Activated CD8-positive, alpha-beta T cell treated with anti-CD3 and anti-CD28 coated beads for 36 hours (primary cell): Measurements from ENCODE around the gene YEATS4. TPM values are rescaled to one million over a fixed set of nuclear protein-coding genes. Genes with fewer than 3 reads are reported as not detected.

Source experiments
- ATAC-seq: fragments of 200-7000 bp; cut with Tn5 transposase; one replicate; pipeline ENCODE4 v1.10.0; 2021; ENCODE audit warnings: mild to moderate bottlenecking, moderate library complexity
- CTCF ChIA-PET: fragments of 350-600 bp; sonication (Branson Sonifier 250); formaldehyde crosslinking; loops from one replicate; lab custom pipeline; 2021; ENCODE audit warnings: antibody characterized with exemption; lab: Charles Lee
- POLR2A ChIA-PET: fragments of 350-600 bp; sonication (Branson Sonifier 250); formaldehyde crosslinking; loops from one replicate; lab custom pipeline; 2021; ENCODE audit warnings: antibody characterized with exemption; lab: Charles Lee
- DNase-seq: peaks from one replicate; pipeline ENCODE4 v3.0.0-alpha.2; 2020
- H3K27ac Mint-ChIP-seq: one replicate; pipeline ENCODE4 v1.8.0; 2021; ENCODE audit warnings: mild to moderate bottlenecking, mixed read lengths
- H3K27me3 Mint-ChIP-seq: one replicate; pipeline ENCODE4 v1.8.0; 2021; ENCODE audit warnings: mixed read lengths
- H3K36me3 Mint-ChIP-seq: one replicate; pipeline ENCODE4 v1.8.0; 2021; ENCODE audit warnings: low read depth, mixed read lengths
- H3K4me1 Mint-ChIP-seq: one replicate; pipeline ENCODE4 v1.8.0; 2021; ENCODE audit warnings: low read depth, mixed read lengths
- H3K4me3 Mint-ChIP-seq: one replicate; pipeline ENCODE4 v1.8.0; 2021; ENCODE audit warnings: mild to moderate bottlenecking, moderate library complexity, mixed read lengths
- H3K9me3 Mint-ChIP-seq: one replicate; pipeline ENCODE4 v1.8.0; 2021; ENCODE audit warnings: mixed read lengths
- CTCF ChIP-seq: fragments of 200-600 bp; IDR thresholded peaks from one replicate; pipeline ENCODE4 v1.8.0; 2022; ENCODE audit warnings: antibody characterized with exemption, mild to moderate bottlenecking
- intact Hi-C: fragments of 100-400 bp; cut with micrococcal nuclease; formaldehyde crosslinking; loops from one replicate; pipeline ENCODE4 v1.10.0; 2022
- total RNA-seq, 2 experiments: library from RNA; stranded (reverse); gene quantifications; one replicate each; pipeline ENCODE4 v1.2.3, GENCODE V29; 2021

The YEATS4 gene
- total RNA-seq, 2 experiments from 2014 or later = 54.0 to 60.9 TPM

DNA sequence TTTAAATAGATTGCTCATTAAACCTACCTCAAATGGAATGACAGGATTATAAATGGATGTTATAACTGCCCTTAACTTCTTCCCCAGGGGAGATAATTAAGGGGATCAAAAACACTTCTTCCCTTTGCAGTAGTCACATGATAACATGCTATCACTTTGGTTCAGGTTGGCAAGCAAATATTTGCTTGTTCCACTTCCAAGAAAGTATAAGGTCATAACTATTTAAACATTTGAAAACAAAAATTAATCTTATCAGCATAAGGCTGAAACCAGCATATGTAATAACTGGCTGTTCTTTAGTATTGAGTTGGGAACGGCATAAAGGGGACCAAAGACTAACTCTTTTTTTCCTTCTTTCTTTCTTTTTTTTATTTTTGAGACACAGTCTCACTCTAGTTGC is 13.8 kb upstream of the YEATS4 start:
- no peaks in the 10 kb centered on the region for H3K36me3 Mint-ChIP-seq
- peaks cover 2% of the 10 kb centered on the region for H3K4me1 Mint-ChIP-seq
- POLR2A ChIA-PET = no interaction called here
- H3K4me3 Mint-ChIP-seq = no peak overlapping the region
- intact Hi-C loops = no loop called here
- ATAC-seq (no peak), DNase-seq (no peak)
- no peak overlapping the region for H3K27ac Mint-ChIP-seq
- peaks cover 6% of the 10 kb centered on the region for H3K27me3 Mint-ChIP-seq
- TF ChIP-seq CTCF = no peak
- no peaks in the 10 kb centered on the region for H3K9me3 Mint-ChIP-seq
- CTCF ChIA-PET = no interaction called here

DNA sequence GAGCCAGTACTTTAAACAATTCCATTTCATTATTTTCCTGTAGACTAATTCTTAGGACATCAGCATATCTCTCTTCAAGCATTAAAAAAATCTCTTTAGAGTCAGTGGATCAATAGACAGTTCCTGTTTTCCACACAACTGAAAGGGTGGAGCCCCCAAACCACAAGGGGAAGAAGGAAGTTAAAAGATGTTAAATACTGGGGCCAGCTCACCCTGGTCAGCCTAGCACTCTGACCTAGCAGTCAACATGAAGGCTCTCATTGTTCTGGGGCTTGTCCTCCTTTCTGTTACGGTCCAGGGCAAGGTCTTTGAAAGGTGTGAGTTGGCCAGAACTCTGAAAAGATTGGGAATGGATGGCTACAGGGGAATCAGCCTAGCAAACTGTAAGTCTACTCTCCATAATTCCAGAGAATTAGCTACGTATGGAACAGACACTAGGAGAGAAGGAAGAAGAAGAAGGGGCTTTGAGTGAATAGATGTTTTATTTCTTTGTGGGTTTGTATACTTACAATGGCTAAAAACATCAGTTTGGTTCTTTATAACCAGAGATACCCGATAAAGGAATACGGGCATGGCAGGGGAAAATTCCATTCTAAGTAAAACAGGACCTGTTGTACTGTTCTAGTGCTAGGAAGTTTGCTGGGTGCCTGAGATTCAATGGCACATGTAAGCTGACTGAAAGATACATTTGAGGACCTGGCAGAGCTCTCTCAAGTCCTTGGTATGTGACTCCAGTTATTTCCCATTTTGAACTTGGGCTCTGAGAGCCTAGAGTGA is 11.2 kb upstream of the YEATS4 start, which contains the start of gene LYZ:
TSS of gene LYZ (plus strand) at position 220 of the 777 bp plus-strand sequence. CDS start at position 248, 28 bp downstream.
- POLR2A ChIA-PET = no interaction called here
- H3K4me3 Mint-ChIP-seq = no peak within 1 kb of the TSS
- peaks cover 2% of the 10 kb centered on the region for H3K4me1 Mint-ChIP-seq
- intact Hi-C loops = no loop called here
- H3K27me3 Mint-ChIP-seq = peaks cover under 1% of the 10 kb centered on the region
- H3K9me3 Mint-ChIP-seq = no peaks in the 10 kb centered on the region
- no peak for TF ChIP-seq CTCF
- CTCF ChIA-PET = interaction anchor here (0.7 to 2.0 kb wide), 5 partner anchors 10 to 222 kb away, joined by 3 to 8 read pairs (median 4); no protein-coding TSS in a partner anchor
- ATAC-seq = no peak
- no peaks in the 10 kb centered on the region for H3K36me3 Mint-ChIP-seq
- no peak within 1 kb of the TSS for H3K27ac Mint-ChIP-seq
- no peak for DNase-seq

GRCh38 chr12:69350002-69350626 is 9.4 kb upstream of the YEATS4 start:
- DNase-seq (no peak), ATAC-seq (no peak)
- intact Hi-C loops = loop anchor here (10.0 kb wide), 1 partner anchor 195 kb away; no protein-coding TSS in a partner anchor
- no peak for TF ChIP-seq CTCF
- Mint-ChIP-seq H3K27me3 (peaks cover 3% of the 10 kb centered on the region), H3K4me1 (peaks cover 2% of the 10 kb centered on the region), H3K9me3 (no peaks in the 10 kb centered on the region), H3K36me3 (no peaks in the 10 kb centered on the region), H3K4me3 (no peak overlapping the region), H3K27ac (no peak overlapping the region)
- POLR2A ChIA-PET = no interaction called here
- CTCF ChIA-PET = interaction anchor here (1.8 to 2.0 kb wide), 2 partner anchors 8 to 59 kb away, joined by 4 to 8 read pairs; no protein-coding TSS in a partner anchor

DNA sequence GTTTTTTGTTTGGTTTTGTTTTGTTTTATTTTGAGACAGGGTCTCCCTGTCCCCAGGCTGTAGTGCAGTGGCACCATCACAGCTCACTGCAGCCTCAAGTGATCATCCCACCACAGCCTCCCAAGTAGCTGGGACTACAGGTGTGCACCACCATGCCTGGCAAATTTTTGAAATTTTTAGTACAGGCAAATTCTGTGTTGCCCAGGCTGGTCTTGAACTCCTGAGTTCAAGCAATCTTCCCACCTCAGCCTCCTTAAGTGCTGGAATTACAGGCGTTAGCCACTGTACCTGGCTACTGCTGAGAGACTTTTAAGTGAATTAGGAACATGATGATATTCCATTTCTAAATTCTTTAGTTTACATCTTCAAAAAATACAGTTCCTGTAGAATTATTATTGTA is 8.8 kb upstream of the YEATS4 start:
- ChIA-PET POLR2A (no interaction called here), CTCF (no interaction called here)
- Mint-ChIP-seq H3K27ac (no peak overlapping the region), H3K27me3 (peaks cover 3% of the 10 kb centered on the region), H3K4me3 (no peak overlapping the region), H3K4me1 (peaks cover 2% of the 10 kb centered on the region), H3K9me3 (no peaks in the 10 kb centered on the region), H3K36me3 (no peaks in the 10 kb centered on the region)
- DNase-seq (no peak), ATAC-seq (no peak)
- intact Hi-C loops = loop anchor here (10.0 kb wide), 1 partner anchor 196 kb away; no protein-coding TSS in a partner anchor
- no peak for TF ChIP-seq CTCF
